Esophagus (tissue), 2 donors: ENCODE results near the gene AANAT. TPM values are rescaled to one million over a fixed set of nuclear protein-coding genes. Genes with fewer than 3 reads are reported as not detected.

ENCODE experiments used
- H3K27ac ChIP-seq, 2 donors: one replicate each; pipeline ENCODE4 v1.5.1; 2013; ENCODE audit warnings: low read depth in 2 of 2, mild to moderate bottlenecking in 2 of 2, inconsistent platforms in 1 of 2, low read length in 1 of 2, moderate library complexity in 1 of 2
- H3K27me3 ChIP-seq, 2 donors: one replicate each; pipeline ENCODE4 v1.6.1; 2013; ENCODE audit warnings: low read length in 2 of 2, control low read depth in 1 of 2, mild to moderate bottlenecking in 1 of 2; ENCODE audit not compliant: insufficient read depth in 2 of 2, control insufficient read depth in 1 of 2
- H3K36me3 ChIP-seq, 2 donors: one replicate each; pipeline ENCODE4 v1.6.1; 2013; ENCODE audit warnings: low read length in 1 of 2; ENCODE audit not compliant: control insufficient read depth in 2 of 2, insufficient read depth in 2 of 2
- H3K4me1 ChIP-seq, 2 donors: one replicate each; pipeline ENCODE4 v1.6.1; 2013; ENCODE audit warnings: low read length in 1 of 2; ENCODE audit not compliant: control insufficient read depth in 2 of 2, insufficient read depth in 2 of 2
- H3K4me3 ChIP-seq, 2 donors: one replicate each; pipeline ENCODE4 v1.5.1; 2013; ENCODE audit warnings: low read length in 2 of 2, mild to moderate bottlenecking in 2 of 2, low read depth in 1 of 2, moderate library complexity in 1 of 2
- H3K9me3 ChIP-seq, 2 donors: one replicate each; pipeline ENCODE4 v1.6.1; 2013; ENCODE audit warnings: mild to moderate bottlenecking in 2 of 2, low read depth in 1 of 2, low read length in 1 of 2, moderate library complexity in 1 of 2; ENCODE audit not compliant: control insufficient read depth in 2 of 2, insufficient read depth in 1 of 2
- WGBS, 2 donors: extraction: QIAGEN DNeasy Blood & Tissue Kit; methylation state at CpG; one replicate each; pipeline ENCODE4 v1.1.7; 2013; 5-methylcytosine and 5-hydroxymethylcytosine counted together
- polyA plus RNA-seq, 2 donors: library from polyadenylated mRNA; stranded (reverse); fragments of 200-250 nt; gene quantifications; one replicate each; pipeline ENCODE4 v1.2.3, GENCODE V29; 2013
- donor health status: healthy with polysubstance abuse.
- donor health status: Bipolar disorder and iron deficiency.

Gene AANAT
- polyA plus RNA-seq, result not detected

- H3K9me3 ChIP-seq, result no peaks in the 10 kb centered on the region
- peaks cover 11 to 24% of the 10 kb centered on the region in 2 donors for H3K36me3 ChIP-seq
- H3K4me1 ChIP-seq, result peaks cover 0 to 2% of the 10 kb centered on the region in 2 donors
- H3K27me3 ChIP-seq, result no peaks in the 10 kb centered on the region
- no peak within 1 kb of the TSS for H3K4me3 ChIP-seq
- no peak within 1 kb of the TSS for H3K27ac ChIP-seq
- 56 to 80% methylated on average over 11 of the region's 11 CpGs for WGBS, 2 donors
Observed at GRCh38 chr17:76467366-76467765, at the start of gene AANAT. Gene AANAT, plus strand, starts transcription at chr17:76467603. Its CDS starts 1,144 bp downstream, at chr17:76468747.

GRCh38 chr17:76419576-76420260 is 47.7 kb upstream of the AANAT start:
- peaks cover 0 to under 1% of the 10 kb centered on the region in 2 donors for H3K36me3 ChIP-seq
- H3K9me3 ChIP-seq, result no peaks in the 10 kb centered on the region
- H3K27me3 ChIP-seq, result no peaks in the 10 kb centered on the region
- peaks cover 0 to 5% of the 10 kb centered on the region in 2 donors for H3K4me1 ChIP-seq
- H3K27ac ChIP-seq, result no peak overlapping the region
- WGBS, 2 donors, result 81 to 86% methylated on average over 17 of the region's 17 CpGs
- H3K4me3 ChIP-seq, result no peak overlapping the region

GRCh38 chr17:76420356-76421043 is 46.9 kb upstream of the AANAT start:
- Histone ChIP-seq H3K9me3 (no peaks in the 10 kb centered on the region), H3K4me1 (no peaks in the 10 kb centered on the region), H3K36me3 (no peaks in the 10 kb centered on the region), H3K27me3 (no peaks in the 10 kb centered on the region), H3K27ac (no peak overlapping the region), H3K4me3 (no peak overlapping the region)
- WGBS, 2 donors, result 77 to 79% methylated on average over 10 of the region's 10 CpGs

DNA sequence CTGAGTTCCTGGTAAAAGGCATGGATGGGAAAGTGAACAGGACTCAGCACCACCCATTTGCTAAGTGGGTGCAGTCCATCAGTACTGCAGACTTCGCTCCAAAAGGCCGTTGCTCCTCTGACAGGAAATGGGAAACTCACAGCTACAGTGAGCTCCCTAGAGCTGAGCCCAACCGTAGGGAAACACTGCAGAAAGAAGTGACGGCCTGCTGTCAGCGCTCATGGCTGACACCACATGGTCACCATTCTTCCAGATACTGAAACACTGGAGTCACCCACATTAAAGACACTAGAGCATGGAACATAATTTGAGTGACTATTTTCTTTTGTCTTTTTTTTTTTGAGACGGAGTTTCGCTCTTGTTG is 46.4 kb upstream of the AANAT start:
- H3K9me3 ChIP-seq, result no peaks in the 10 kb centered on the region
- H3K4me1 ChIP-seq, result no peaks in the 10 kb centered on the region
- no peaks in the 10 kb centered on the region for H3K36me3 ChIP-seq
- WGBS, 2 donors, result 74 to 76% methylated on average over 7 of the region's 7 CpGs
- H3K27me3 ChIP-seq, result no peaks in the 10 kb centered on the region
- H3K27ac ChIP-seq, result no peak overlapping the region
- H3K4me3 ChIP-seq, result no peak overlapping the region

- H3K9me3 ChIP-seq, result no peaks in the 10 kb centered on the region
- no peaks in the 10 kb centered on the region for H3K36me3 ChIP-seq
- H3K4me3 ChIP-seq, result no peak overlapping the region
- no peak overlapping the region for H3K27ac ChIP-seq
- WGBS, 2 donors, result 96% methylated on average over 8 of the region's 8 CpGs
- H3K4me1 ChIP-seq, result peaks cover 0 to under 1% of the 10 kb centered on the region in 2 donors
- H3K27me3 ChIP-seq, result no peaks in the 10 kb centered on the region
Observed at GRCh38 chr17:76422406-76422805, 45.0 kb upstream of the AANAT start.

- Histone ChIP-seq H3K4me3 (no peak overlapping the region), H3K27ac (no peak overlapping the region), H3K36me3 (no peaks in the 10 kb centered on the region), H3K27me3 (no peaks in the 10 kb centered on the region), H3K4me1 (peaks cover 0 to 4% of the 10 kb centered on the region in 2 donors), H3K9me3 (no peaks in the 10 kb centered on the region)
- WGBS, 2 donors, result 90 to 92% methylated on average over 6 of the region's 6 CpGs
Observed at GRCh38 chr17:76422860-76423259, 44.5 kb upstream of the AANAT start.

- H3K4me3 ChIP-seq, result no peak overlapping the region
- H3K36me3 ChIP-seq, result no peaks in the 10 kb centered on the region
- H3K4me1 ChIP-seq, result peaks cover 0 to 4% of the 10 kb centered on the region in 2 donors
- H3K27ac ChIP-seq, result no peak overlapping the region
- no peaks in the 10 kb centered on the region for H3K27me3 ChIP-seq
- 94 to 95% methylated on average over 3 of the region's 3 CpGs for WGBS, 2 donors
- H3K9me3 ChIP-seq, result no peaks in the 10 kb centered on the region
Observed at GRCh38 chr17:76426853-76427252, 40.5 kb upstream of the AANAT start.

- WGBS, 2 donors, result 65 to 69% methylated on average over 8 of the region's 8 CpGs
- Histone ChIP-seq H3K9me3 (no peaks in the 10 kb centered on the region), H3K4me1 (peaks cover 0 to 4% of the 10 kb centered on the region in 2 donors), H3K27ac (no peak overlapping the region), H3K27me3 (no peaks in the 10 kb centered on the region), H3K4me3 (no peak overlapping the region), H3K36me3 (no peaks in the 10 kb centered on the region)
Observed at GRCh38 chr17:76427501-76428231, 39.7 kb upstream of the AANAT start.

- Histone ChIP-seq H3K27me3 (no peaks in the 10 kb centered on the region), H3K36me3 (no peaks in the 10 kb centered on the region), H3K4me3 (no peak overlapping the region), H3K4me1 (peaks cover 0 to 4% of the 10 kb centered on the region in 2 donors), H3K9me3 (no peaks in the 10 kb centered on the region), H3K27ac (no peak overlapping the region)
- 94% methylated on average over 1 of the region's 1 CpG for WGBS, 2 donors
Observed at GRCh38 chr17:76428511-76428910, 38.9 kb upstream of the AANAT start.
